Measurements from ENCODE around the gene TPX2.

The TPX2 gene

DNA sequence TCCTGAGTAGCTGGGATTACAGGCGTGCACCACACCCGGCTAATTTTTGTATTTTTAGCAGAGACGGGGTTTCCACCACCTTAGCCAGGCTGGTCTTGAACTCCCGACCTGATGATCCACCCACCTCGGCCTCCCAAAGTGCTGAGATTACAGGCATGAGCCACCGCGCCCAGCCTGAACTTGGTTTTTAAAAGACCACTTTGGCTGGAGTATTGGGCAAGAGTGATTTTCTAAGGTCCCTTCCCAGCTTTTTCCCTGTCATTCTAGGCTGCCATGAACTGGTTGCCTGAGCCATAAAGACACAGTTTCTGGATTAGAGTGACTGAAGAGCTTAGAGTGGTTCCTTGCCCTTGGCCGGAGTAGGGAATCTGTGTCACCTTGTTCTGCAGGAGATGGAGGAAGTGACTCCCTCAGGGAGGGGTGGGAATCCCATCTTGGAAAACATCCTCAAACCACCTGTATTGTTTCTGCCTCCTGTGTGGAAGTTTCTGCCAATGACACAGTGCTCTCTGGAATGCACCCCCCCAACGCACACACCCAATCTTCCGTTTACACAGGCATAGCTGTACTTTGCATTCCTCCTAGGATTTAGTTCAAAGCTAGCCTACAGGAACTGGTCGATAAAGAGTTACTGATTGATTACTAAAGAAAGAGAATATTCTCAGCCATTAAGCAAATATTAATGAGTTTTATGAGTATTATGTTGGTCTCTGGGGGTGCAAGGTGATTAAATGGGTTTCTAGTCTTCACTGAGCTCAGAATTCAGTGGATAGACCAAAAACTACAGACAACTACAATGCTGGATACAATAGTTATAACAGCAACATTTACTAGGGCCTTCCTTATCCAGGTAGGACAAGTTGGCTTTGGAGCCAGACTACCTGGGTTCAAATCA is 34.6 kb upstream of the TPX2 start:
- no peak for DNase-seq (ENCODE audit: low read depth)
- H3K4me3 ChIP-seq (ENCODE audit: low read depth, low read length), result no peak overlapping the region
- no peak for TF ChIP-seq CTCF (IDR thresholded peaks at IDR 0.05; ENCODE audit: low read depth, low read length, missing control alignments)

DNA sequence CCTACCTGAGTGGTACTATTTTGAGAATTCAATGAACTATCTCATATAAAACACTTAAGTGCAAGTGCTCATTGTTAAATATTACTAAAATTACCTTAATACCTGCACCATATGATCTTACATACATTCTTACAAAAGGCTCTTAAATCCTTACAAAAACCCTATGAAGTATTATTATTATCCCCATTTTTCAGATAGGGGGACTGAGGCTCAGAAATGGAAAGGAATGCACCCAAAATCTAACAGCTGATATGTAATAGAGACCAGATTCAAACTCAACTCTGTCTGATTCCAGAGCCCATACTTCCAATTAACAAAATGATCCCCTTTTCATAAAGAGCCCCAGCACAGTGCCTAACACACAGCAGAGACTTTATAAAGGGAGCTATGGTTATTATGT is 33.9 kb upstream of the TPX2 start:
- no peak for DNase-seq (ENCODE audit: low read depth)
- H3K4me3 ChIP-seq (ENCODE audit: low read depth, low read length), result no peak overlapping the region
- no peak for TF ChIP-seq CTCF (IDR thresholded peaks at IDR 0.05; ENCODE audit: low read depth, low read length, missing control alignments)

GRCh38 chr20:31705598-31706597 is 33.2 kb upstream of the TPX2 start:
- no peak for DNase-seq (ENCODE audit: low read depth)
- TF ChIP-seq CTCF (IDR thresholded peaks at IDR 0.05; ENCODE audit: low read depth, low read length, missing control alignments), result peak; percentile 1
- no peak overlapping the region for H3K4me3 ChIP-seq (ENCODE audit: low read depth, low read length)

DNA sequence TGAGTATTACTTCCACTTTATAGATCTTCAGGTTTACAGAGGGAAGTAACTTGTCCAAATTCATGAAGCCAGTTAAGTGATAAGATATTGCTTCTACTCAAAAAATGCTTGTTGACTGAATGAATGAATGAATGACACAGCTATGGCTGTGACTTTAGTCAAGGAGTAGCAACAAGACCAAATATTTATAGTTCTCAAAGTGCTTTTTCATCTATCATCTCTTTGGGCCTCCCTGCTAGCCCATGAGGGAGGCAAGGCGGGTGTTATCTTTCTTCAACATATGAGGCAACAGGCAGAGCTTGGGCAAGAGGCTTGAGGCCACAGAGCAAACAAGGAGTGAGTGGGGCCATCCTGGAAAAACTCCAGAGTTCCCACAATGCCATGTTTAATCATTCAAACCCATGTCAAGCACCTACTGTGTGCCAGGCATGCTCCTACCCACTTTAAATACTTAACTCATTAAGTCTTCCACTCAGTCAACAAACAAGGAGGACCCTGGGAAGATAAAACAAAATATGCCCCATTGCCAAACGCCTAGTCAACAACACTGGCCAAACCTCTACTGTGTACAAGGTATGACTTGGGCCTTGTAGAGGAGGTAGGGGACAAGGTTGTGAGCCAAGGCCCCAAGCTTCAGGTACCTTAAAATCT is 32.4 kb upstream of the TPX2 start:
- no peak for DNase-seq (ENCODE audit: low read depth)
- H3K4me3 ChIP-seq (ENCODE audit: low read depth, low read length), result no peak overlapping the region
- no peak for TF ChIP-seq CTCF (IDR thresholded peaks at IDR 0.05; ENCODE audit: low read depth, low read length, missing control alignments)

- DNase-seq (ENCODE audit: low read depth), result no peak
- TF ChIP-seq CTCF (IDR thresholded peaks at IDR 0.05; ENCODE audit: low read depth, low read length, missing control alignments), result no peak
- no peak overlapping the region for H3K4me3 ChIP-seq (ENCODE audit: low read depth, low read length)
Measured at GRCh38 chr20:31707258-31707615, 31.9 kb upstream of the TPX2 start.

GRCh38 chr20:31707994-31708735 is 30.9 kb upstream of the TPX2 start:
- no peak for DNase-seq (ENCODE audit: low read depth)
- no peak overlapping the region for H3K4me3 ChIP-seq (ENCODE audit: low read depth, low read length)
- no peak for TF ChIP-seq CTCF (IDR thresholded peaks at IDR 0.05; ENCODE audit: low read depth, low read length, missing control alignments)
